ENCODE data around the gene DDX6. TPM values are rescaled to one million over a fixed set of nuclear protein-coding genes. Genes with fewer than 3 reads are reported as not detected.

The DDX6 gene
- total and polyA plus RNA-seq, 9 of the 15 experiments (the other 6 are each of a cell fraction or from before 2014, with no cell fraction given) = 10.0 to 102 (median 58.2) TPM

DNA sequence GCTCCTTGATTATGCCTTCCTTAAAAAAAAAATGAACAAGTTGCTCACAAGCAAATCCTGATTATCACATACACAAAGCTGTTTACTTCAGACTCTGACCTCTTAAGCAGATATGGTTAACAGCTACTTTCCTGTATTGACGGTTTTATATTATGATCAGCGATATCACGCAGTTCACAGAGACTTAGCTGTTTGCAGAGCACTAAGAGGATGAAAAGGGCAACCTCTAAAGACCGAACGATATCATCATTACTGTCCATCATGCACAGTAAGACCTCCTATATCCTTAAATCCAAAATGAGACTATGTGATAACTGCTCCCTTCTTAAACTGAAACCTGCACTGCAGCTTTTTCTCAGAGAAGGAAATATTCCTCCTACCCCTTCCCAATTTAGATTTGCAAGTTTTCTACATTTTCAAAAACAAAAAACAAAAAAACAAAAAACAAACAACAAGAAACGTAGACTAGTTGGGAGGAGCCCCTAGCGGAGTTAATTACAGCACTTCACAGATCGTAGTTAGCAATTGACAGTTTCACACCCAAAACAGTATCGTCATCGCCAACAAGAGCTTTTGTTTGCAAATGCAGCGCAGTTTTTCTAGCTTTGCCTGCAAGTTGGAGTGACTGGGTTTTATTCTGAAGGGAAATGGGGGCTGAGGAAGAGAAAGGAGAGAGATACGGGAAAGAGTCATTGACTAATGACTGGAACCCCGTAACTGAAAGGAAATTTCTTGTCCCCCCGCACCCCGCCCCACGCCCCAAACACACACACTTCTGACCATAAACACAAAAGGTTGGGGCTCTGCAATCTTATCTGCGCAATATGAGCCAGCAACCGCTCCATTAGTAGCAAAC, 1.2 kb downstream of the DDX6 start (continued):
- TF ChIP-seq ZNF146 (CRISPR knock-in tag; IDR thresholded peaks at IDR 0.05; ENCODE audit: unreplicated experiment) (no peak), ZFP1 (CRISPR knock-in tag; IDR thresholded peaks at IDR 0.05) (no peak), HDAC8 (tag; IDR thresholded peaks at IDR 0.05) (no peak), ZFX (CRISPR knock-in tag; IDR thresholded peaks at IDR 0.05) (no peak), SMAD2 (IDR thresholded peaks at IDR 0.05; ENCODE audit: low read depth, low read length) (no peak), ZNF140 (CRISPR knock-in tag; IDR thresholded peaks at IDR 0.05) (no peak), PHB (CRISPR knock-in tag; IDR thresholded peaks at IDR 0.05) (no peak), AFF4 (CRISPR knock-in tag; IDR thresholded peaks at IDR 0.05) (0 out of 2 replicates have a peak, but pooled peaks have one; percentile 2), CXXC5 (CRISPR knock-in tag; IDR thresholded peaks at IDR 0.05) (peak; percentile 46; the same call in 1 of the 2 replicates), RERE (CRISPR knock-in tag; IDR thresholded peaks at IDR 0.05; ENCODE audit: borderline replicate concordance) (no peak), THRAP3 (IDR thresholded peaks at IDR 0.05; ENCODE audit: borderline replicate concordance) (no peak), ETS2 (tag; IDR thresholded peaks at IDR 0.05; ENCODE audit: borderline replicate concordance, poor library complexity, severe bottlenecking) (no peak)
- TF ChIP-seq, protein P1, sequence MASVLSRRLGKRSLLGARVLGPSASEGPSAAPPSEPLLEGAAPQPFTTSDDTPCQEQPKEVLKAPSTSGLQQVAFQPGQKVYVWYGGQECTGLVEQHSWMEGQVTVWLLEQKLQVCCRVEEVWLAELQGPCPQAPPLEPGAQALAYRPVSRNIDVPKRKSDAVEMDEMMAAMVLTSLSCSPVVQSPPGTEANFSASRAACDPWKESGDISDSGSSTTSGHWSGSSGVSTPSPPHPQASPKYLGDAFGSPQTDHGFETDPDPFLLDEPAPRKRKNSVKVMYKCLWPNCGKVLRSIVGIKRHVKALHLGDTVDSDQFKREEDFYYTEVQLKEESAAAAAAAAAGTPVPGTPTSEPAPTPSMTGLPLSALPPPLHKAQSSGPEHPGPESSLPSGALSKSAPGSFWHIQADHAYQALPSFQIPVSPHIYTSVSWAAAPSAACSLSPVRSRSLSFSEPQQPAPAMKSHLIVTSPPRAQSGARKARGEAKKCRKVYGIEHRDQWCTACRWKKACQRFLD (CRISPR knock-in tag; IDR thresholded peaks at IDR 0.05) = no peak
- TF ChIP-seq, protein P2, sequence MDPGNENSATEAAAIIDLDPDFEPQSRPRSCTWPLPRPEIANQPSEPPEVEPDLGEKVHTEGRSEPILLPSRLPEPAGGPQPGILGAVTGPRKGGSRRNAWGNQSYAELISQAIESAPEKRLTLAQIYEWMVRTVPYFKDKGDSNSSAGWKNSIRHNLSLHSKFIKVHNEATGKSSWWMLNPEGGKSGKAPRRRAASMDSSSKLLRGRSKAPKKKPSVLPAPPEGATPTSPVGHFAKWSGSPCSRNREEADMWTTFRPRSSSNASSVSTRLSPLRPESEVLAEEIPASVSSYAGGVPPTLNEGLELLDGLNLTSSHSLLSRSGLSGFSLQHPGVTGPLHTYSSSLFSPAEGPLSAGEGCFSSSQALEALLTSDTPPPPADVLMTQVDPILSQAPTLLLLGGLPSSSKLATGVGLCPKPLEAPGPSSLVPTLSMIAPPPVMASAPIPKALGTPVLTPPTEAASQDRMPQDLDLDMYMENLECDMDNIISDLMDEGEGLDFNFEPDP (CRISPR knock-in tag; IDR thresholded peaks at IDR 0.05) = no peak

Data from K562 (cell line).